Measurements from ENCODE around the gene S100A3.
"Not testable (repeated sequence)": the region's sequence is repeated elsewhere in the genome, so short reads cannot be mapped to it uniquely, and the experiment has no call there.

Gene S100A3

GRCh38 chr1:153569465-153569864 is 20.4 kb upstream of the S100A3 start:
- DNase-seq (ENCODE audit: low read depth) = no peak

- DNase-seq (ENCODE audit: low read depth) = peak; percentile 53
Measured at GRCh38 chr1:153568367-153569099, 19.5 kb upstream of the S100A3 start.

- DNase-seq (ENCODE audit: low read depth) = no peak
Measured at GRCh38 chr1:153567621-153568366, 18.7 kb upstream of the S100A3 start.

- peak; percentile 94 for DNase-seq (ENCODE audit: low read depth)
Measured at GRCh38 chr1:153566414-153567371, 17.6 kb upstream of the S100A3 start.

- peak; percentile 74 for DNase-seq (ENCODE audit: low read depth)
Measured at GRCh38 chr1:153565529-153566374, 16.7 kb upstream of the S100A3 start, which contains the start of gene S100A2. Gene S100A2, minus strand, starts transcription at chr1:153565844. Its CDS starts 1,967 bp downstream, at chr1:153563877.

- DNase-seq (ENCODE audit: low read depth) = no peak
Measured at GRCh38 chr1:153563991-153564390, 14.9 kb upstream of the S100A3 start.

- DNase-seq (ENCODE audit: low read depth) = no peak
Measured at GRCh38 chr1:153563483-153563901, 14.4 kb upstream of the S100A3 start.

- not testable (repeated sequence) for DNase-seq (ENCODE audit: low read depth)
Measured at GRCh38 chr1:153562021-153562420, 13.0 kb upstream of the S100A3 start.

- DNase-seq (ENCODE audit: low read depth) = no peak
Measured at GRCh38 chr1:153561466-153561985, 12.5 kb upstream of the S100A3 start.

- DNase-seq (ENCODE audit: low read depth) = no peak
Measured at GRCh38 chr1:153560771-153561465, 11.9 kb upstream of the S100A3 start.

GRCh38 chr1:153560241-153560640 is 11.2 kb upstream of the S100A3 start:
- no peak for DNase-seq (ENCODE audit: low read depth)

GRCh38 chr1:153557877-153558276 is 8.8 kb upstream of the S100A3 start:
- DNase-seq (ENCODE audit: low read depth) = no peak

- no peak for DNase-seq (ENCODE audit: low read depth)
Measured at GRCh38 chr1:153556348-153556747, 7.3 kb upstream of the S100A3 start.

GRCh38 chr1:153553830-153554541 is 4.9 kb upstream of the S100A3 start:
- no peak for DNase-seq (ENCODE audit: low read depth)

GRCh38 chr1:153553096-153553495 is 4.0 kb upstream of the S100A3 start:
- no peak for DNase-seq (ENCODE audit: low read depth)

- no peak for DNase-seq (ENCODE audit: low read depth)
Measured at GRCh38 chr1:153552335-153552734, 3.3 kb upstream of the S100A3 start.

- no peak for DNase-seq (ENCODE audit: low read depth)
Measured at GRCh38 chr1:153550827-153551500, 1.9 kb upstream of the S100A3 start.

- DNase-seq (ENCODE audit: low read depth) = no peak
Measured at GRCh38 chr1:153550398-153550758, 1.3 kb upstream of the S100A3 start.

GRCh38 chr1:153549741-153550397 is 811 bp upstream of the S100A3 start:
- no peak for DNase-seq (ENCODE audit: low read depth)

Data from non-pigmented ciliary epithelial cell (primary cell).